ENCODE measurements around the gene PFN3. TPM values are rescaled to one million over a fixed set of nuclear protein-coding genes. Genes with fewer than 3 reads are reported as not detected.

PFN3 gene
- total and polyA plus RNA-seq, 2 of the 4 experiments (the other 2 are of a cell fraction): not detected

DNA sequence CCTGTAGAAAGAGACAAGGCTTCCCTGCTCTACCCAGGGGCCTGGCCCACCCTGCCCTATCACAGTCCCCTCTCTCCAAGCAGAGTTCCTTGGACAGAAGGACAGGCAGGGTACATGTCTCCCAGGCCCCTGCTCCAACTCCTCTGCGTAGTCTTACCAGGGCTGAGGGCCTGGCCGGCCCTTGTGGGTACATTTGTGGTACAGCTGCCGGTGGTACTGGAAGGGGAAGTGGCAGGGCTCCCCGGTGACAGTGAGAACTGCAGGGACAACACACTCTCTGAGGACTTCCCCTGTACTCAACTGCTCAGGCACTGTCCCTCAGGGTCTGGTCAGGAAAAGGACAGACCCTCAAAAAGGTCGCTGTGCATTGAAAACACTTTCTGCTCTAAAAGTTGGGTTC lies 5.3 kb upstream of the PFN3 start:
- no peak overlapping the region for H3K14ac ChIP-seq (replicated peaks; ENCODE audit: low read depth, low read length)
- H4K91ac ChIP-seq (ENCODE audit: insufficient read depth, low read depth, low read length): no peak overlapping the region
- H2AK9ac ChIP-seq (replicated peaks; ENCODE audit: low read depth, low read length, poor library complexity): no peak overlapping the region
- H3K4me3 ChIP-seq (ENCODE audit: insufficient read depth, low read depth, low read length): no peak overlapping the region
- H2BK120ac ChIP-seq (ENCODE audit: low read depth, low read length): no peak overlapping the region
- intact Hi-C loops (cut with micrococcal nuclease) (loop anchor here (2.0 kb wide), 1 partner anchor 41 kb away; the partner anchor contains the start of gene PRR7), in situ Hi-C loops (cut with MboI; ENCODE audit: low sequenced_read_pairs) (loop anchor here (5.0 kb wide), 1 partner anchor 41 kb away; the partner anchor contains the start of gene PRR7), dilution Hi-C loops (cut with HindIII; ENCODE audit: low sequenced_read_pairs, unreplicated experiment) (no loop called here)
- no peak overlapping the region for H2BK20ac ChIP-seq (ENCODE audit: low read depth, low read length)
- ATAC-seq (ENCODE audit: low read depth): no peak
- no peak overlapping the region for H4K8ac ChIP-seq (ENCODE audit: low read depth in 2 of 2, low read length in 2 of 2)
- no peak overlapping the region for H3K18ac ChIP-seq (ENCODE audit: low read depth, low read length)
- no peak overlapping the region for H3K56ac ChIP-seq (ENCODE audit: extremely low read depth, insufficient read depth, low read length)
- H3K79me1 ChIP-seq (ENCODE audit: low read depth in 1 of 2, low read length in 2 of 2): no peaks in the 10 kb centered on the region
- no peak overlapping the region for H2BK5ac ChIP-seq (ENCODE audit: low read depth, low read length, poor library complexity, severe bottlenecking)
- no peaks in the 10 kb centered on the region for H3K36me3 ChIP-seq (ENCODE audit: control insufficient read depth, insufficient read depth, low read length)
- H2BK15ac ChIP-seq (ENCODE audit: low read depth, low read length): no peak overlapping the region
- H2AK5ac ChIP-seq (ENCODE audit: low read depth, low read length): no peak overlapping the region
- DNase-seq: no peak
- H3K9me3 ChIP-seq (ENCODE audit: control insufficient read depth, insufficient read depth, low read length): no peaks in the 10 kb centered on the region
- ChIA-PET POLR2A (ENCODE audit: unreplicated experiment) (no interaction called here), CTCF (interaction anchor here (5.4 kb wide), 1 partner anchor 14 kb away, joined by 56 read pairs; no protein-coding TSS in a partner anchor)
- no peak overlapping the region for H3K23ac ChIP-seq (ENCODE audit: low read depth, low read length)
- TF ChIP-seq MAZ (IDR thresholded peaks at IDR 0.05; ENCODE audit: borderline replicate concordance, low read depth, low read length) (no peak), RFX5 (IDR thresholded peaks at IDR 0.05; ENCODE audit: low read depth, low read length) (no peak), BHLHE40 (IDR thresholded peaks at IDR 0.05; ENCODE audit: low read depth, low read length) (no peak), MAFK (IDR thresholded peaks at IDR 0.05; ENCODE audit: low read depth, low read length) (no peak), RCOR1 (IDR thresholded peaks at IDR 0.05; ENCODE audit: insufficient replicate concordance, low read length) (no peak), NFE2L2 (IDR thresholded peaks at IDR 0.05; ENCODE audit: low read depth, low read length) (no peak)
- TF ChIP-seq, protein P1, sequence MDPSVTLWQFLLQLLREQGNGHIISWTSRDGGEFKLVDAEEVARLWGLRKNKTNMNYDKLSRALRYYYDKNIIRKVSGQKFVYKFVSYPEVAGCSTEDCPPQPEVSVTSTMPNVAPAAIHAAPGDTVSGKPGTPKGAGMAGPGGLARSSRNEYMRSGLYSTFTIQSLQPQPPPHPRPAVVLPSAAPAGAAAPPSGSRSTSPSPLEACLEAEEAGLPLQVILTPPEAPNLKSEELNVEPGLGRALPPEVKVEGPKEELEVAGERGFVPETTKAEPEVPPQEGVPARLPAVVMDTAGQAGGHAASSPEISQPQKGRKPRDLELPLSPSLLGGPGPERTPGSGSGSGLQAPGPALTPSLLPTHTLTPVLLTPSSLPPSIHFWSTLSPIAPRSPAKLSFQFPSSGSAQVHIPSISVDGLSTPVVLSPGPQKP (IDR thresholded peaks at IDR 0.05; ENCODE audit: borderline replicate concordance, low read depth, low read length): no peak
- TF ChIP-seq, protein P2, sequence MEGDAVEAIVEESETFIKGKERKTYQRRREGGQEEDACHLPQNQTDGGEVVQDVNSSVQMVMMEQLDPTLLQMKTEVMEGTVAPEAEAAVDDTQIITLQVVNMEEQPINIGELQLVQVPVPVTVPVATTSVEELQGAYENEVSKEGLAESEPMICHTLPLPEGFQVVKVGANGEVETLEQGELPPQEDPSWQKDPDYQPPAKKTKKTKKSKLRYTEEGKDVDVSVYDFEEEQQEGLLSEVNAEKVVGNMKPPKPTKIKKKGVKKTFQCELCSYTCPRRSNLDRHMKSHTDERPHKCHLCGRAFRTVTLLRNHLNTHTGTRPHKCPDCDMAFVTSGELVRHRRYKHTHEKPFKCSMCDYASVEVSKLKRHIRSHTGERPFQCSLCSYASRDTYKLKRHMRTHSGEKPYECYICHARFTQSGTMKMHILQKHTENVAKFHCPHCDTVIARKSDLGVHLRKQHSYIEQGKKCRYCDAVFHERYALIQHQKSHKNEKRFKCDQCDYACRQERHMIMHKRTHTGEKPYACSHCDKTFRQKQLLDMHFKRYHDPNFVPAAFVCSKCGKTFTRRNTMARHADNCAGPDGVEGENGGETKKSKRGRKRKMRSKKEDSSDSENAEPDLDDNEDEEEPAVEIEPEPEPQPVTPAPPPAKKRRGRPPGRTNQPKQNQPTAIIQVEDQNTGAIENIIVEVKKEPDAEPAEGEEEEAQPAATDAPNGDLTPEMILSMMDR (conservative IDR thresholded peaks at IDR 0.05; ENCODE audit: low read depth, low read length): no peak
- peak overlapping the region; percentile 36 for H2AFZ ChIP-seq (replicated peaks; ENCODE audit: low read length, poor library complexity)
- no peaks in the 10 kb centered on the region for H4K20me1 ChIP-seq (ENCODE audit: insufficient read depth, low read length)
- no peaks in the 10 kb centered on the region for H3K9me1 ChIP-seq (ENCODE audit: insufficient read depth, low read length)
- WGBS, 2 experiments (ENCODE audit: extremely low coverage in 2 of 2, insufficient read length in 1 of 2): no CpG with 5 or more reads among the region's 5 CpGs
- peaks cover 42% of the 10 kb centered on the region for H3K27me3 ChIP-seq (ENCODE audit: control insufficient read depth, insufficient read depth, low read length)
- H3K4ac ChIP-seq (ENCODE audit: low read depth, low read length): no peak overlapping the region
- H3K9ac ChIP-seq (ENCODE audit: low read depth, low read length): no peak overlapping the region
- H4K5ac ChIP-seq (ENCODE audit: low read depth, low read length): no peak overlapping the region
- H3K27ac ChIP-seq (ENCODE audit: insufficient read depth, low read length): no peak overlapping the region
- H3K4me1 ChIP-seq (ENCODE audit: control insufficient read depth, insufficient read depth, low read length): peaks cover 4% of the 10 kb centered on the region; the same call in 1 of the 2 replicates
- no TSS peak for BruUV-seq (replicated peaks)
- H3K4me2 ChIP-seq (ENCODE audit: low read depth, low read length): no peak overlapping the region

Measured in IMR-90 (cell line).